Naive B cell (primary cell): Measurements from ENCODE around the gene C18orf63. TPM values are rescaled to one million over a fixed set of nuclear protein-coding genes. Genes with fewer than 3 reads are reported as not detected.
"Not testable (repeated sequence)": the region's sequence is repeated elsewhere in the genome, so short reads cannot be mapped to it uniquely, and the experiment has no call there.

Experiments used
- ATAC-seq, 2 donors: fragments of 150-1000 bp; cut with Tn5 transposase; 2 replicates each; pipeline ENCODE4 v1.10.0; 2021; ENCODE audit warnings: low read depth in 2 of 2, mild to moderate bottlenecking in 2 of 2, moderate library complexity in 2 of 2
- DNase-seq: peaks from one replicate; pipeline ENCODE4 v3.0.0; 2022
- H3K27ac Mint-ChIP-seq, 6 donors: one replicate each; pipeline ENCODE4 v1.8.0; 2020 to 2022; ENCODE audit warnings: mild to moderate bottlenecking in 6 of 6, mixed read lengths in 6 of 6, moderate library complexity in 5 of 6, inconsistent platforms in 2 of 6
- H3K27me3 Mint-ChIP-seq, 3 donors: one replicate each; pipeline ENCODE4 v1.8.0; 2021 to 2022; ENCODE audit warnings: mixed read lengths in 3 of 3, mild to moderate bottlenecking in 1 of 3
- H3K36me3 Mint-ChIP-seq, 2 donors: one replicate each; pipeline ENCODE4 v1.8.0; 2020 to 2022; ENCODE audit warnings: mixed read lengths in 2 of 2, inconsistent platforms in 1 of 2, mild to moderate bottlenecking in 1 of 2
- H3K4me1 Mint-ChIP-seq, 3 donors: one replicate each; pipeline ENCODE4 v1.8.0; 2020 to 2022; ENCODE audit warnings: mixed read lengths in 3 of 3, inconsistent platforms in 1 of 3, mild to moderate bottlenecking in 1 of 3, moderate library complexity in 1 of 3
- H3K4me3 Mint-ChIP-seq, 8 donors: one replicate each; pipeline ENCODE4 v1.8.0; 2020 to 2022; ENCODE audit warnings: mild to moderate bottlenecking in 8 of 8, mixed read lengths in 8 of 8, moderate library complexity in 8 of 8, inconsistent platforms in 2 of 8
- H3K9me3 Mint-ChIP-seq, 7 donors: one replicate each; pipeline ENCODE4 v1.8.0; 2020 to 2022; ENCODE audit warnings: mixed read lengths in 7 of 7, mild to moderate bottlenecking in 5 of 7, inconsistent platforms in 2 of 7, moderate library complexity in 1 of 7
- polyA plus RNA-seq, 6 donors: library from polyadenylated mRNA; unstranded; fragments of 300-500 nt; fragmentation: Illumina TruSeq; gene quantifications; one replicate each; pipeline ENCODE4 v1.2.3, GENCODE V29; 2021; ENCODE audit warnings: low read depth in 6 of 6

Gene C18orf63
- polyA plus RNA-seq, 6 donors from 2014 or later = not detected

DNA sequence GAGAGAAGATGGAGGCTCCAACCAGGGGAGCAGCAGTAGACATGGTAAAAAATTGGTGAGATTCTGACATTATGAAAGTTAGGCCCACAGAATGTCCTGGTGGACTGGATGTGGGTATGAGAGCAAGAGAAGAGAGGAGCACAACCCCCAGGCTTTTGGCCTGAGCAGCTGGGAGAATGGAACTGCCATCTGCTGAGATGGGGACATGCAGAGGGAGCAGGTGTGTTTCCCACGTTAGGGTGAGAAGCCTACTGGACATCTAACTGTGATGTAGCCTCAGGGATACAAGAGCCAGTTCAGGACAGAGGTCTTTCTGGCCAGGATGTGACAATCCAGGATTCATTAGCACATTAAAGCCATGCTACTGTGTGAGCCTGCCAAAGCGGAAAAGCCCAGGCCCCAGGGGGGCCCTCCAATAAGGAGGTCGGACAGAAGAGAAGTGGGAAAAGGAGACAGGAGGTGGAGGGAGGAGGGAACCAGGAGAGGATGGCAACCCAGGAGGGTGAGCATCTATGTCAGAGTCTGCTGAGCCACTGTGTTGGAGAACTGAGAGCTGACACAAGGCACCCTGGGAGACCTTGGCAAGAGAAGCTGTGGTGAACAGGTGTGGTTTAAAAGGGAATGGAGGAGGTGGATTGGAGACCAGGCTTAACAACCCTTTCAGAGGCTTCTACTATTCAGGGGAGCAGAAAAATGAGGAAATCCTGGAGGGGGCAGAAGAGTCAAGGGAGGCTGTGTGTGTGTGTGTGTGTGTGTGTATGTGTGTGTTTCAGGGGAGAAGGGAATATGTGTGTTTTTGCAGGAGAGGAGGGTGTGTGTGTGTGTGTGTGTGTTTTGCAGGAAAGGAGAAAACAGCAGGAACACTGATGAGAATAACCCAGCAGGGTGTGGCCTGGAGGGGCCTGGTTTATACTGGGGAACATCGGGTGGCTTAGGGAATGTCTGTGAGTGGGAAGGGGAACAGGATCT is 34.3 kb upstream of the C18orf63 start:
- Mint-ChIP-seq H3K27ac (peak overlapping the region; percentile 11 to 95 (median 70)), H3K9me3 (no peaks in the 10 kb centered on the region), H3K36me3 (peaks cover 0 to 10% of the 10 kb centered on the region in 2 donors), H3K27me3 (no peaks in the 10 kb centered on the region), H3K4me3 (peak overlapping the region in 2 of 8 donors; percentile 6 to 69), H3K4me1 (peaks cover 35 to 56% (median 38%) of the 10 kb centered on the region in 3 donors)
- no peak for ATAC-seq
- no peak for DNase-seq

DNA sequence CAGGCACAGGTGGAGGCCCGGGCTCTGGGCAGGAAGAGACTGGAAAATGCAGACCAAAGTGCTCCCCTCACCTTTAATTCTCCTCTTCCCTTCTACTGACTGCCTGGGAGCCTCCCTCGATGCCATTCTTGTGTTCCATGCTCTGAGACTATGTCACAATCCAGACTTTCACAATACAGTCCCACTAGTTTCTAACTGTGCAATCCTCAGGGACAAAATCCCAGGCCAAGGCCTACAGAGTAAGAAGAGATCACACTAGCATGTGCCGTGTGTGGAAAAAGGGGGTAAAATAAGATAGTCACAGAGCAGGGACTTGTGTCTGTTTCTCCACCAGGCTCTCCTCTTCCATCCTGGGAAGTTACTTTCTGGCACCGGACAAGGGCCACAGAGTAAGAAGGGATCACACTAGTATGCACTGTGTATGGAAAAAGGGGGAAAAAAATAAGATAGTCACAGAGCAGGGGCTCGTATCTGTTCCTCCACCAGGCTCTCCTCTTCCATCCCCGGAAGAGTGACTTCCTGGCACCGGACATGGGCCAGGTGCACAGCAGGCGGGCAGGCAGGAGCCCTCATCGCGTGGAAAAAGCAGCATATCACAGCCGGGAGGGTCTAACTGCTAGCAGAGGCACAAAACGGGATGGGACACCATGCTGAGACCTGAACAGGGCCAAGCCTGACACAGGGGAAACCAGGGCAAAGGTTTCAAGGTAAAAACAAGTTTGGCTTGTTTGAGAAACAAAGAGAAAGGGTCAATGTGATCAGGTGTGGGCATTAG is 33.5 kb upstream of the C18orf63 start:
- no peak for DNase-seq
- Mint-ChIP-seq H3K4me3 (peak overlapping the region in 4 of 8 donors; percentile 6 to 75 (median 46)), H3K36me3 (peaks cover 0 to 3% of the 10 kb centered on the region in 2 donors), H3K27me3 (no peaks in the 10 kb centered on the region), H3K27ac (peak overlapping the region in 5 of 6 donors; percentile 29 to 95 (median 70)), H3K9me3 (no peaks in the 10 kb centered on the region), H3K4me1 (peaks cover 35 to 55% (median 36%) of the 10 kb centered on the region in 3 donors)
- no peak for ATAC-seq

DNA sequence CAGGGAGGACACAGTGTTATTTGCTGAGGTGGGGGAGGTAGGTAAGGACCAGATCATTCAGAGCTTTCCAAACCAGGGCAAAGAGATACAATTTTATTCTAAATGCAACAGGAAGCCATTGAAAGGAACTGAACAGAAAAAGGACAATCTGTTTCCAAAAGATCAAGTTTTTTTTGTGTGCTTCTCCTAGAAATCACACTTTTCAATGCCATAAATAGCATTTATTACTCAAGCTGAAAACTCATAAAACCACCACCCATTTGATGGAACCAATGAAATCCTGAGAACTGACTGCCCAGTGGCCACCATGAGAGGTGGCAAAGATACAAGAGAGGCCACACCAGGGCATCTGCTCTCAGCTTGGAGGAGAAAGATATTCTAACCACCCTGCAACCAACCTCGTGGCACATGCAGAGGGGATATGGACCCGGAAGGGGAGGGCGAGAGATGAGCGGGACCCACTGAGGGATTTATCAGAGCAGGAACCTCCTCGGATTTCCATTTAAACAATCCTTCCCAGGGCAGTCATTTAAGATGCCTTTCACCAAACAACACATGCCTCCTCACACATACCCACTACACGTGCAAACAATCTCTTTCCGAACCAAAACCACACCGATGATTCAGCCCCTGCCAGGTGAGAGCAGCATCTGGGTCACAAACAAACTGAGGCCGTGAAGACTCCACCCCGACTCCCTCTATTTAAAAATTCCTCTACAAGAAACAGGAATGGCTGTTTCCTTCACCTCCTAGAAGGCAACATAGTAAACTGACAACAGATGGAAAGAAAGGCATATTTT is 32.7 kb upstream of the C18orf63 start:
- no peak for DNase-seq
- Mint-ChIP-seq H3K9me3 (no peaks in the 10 kb centered on the region), H3K36me3 (peaks cover 0 to 3% of the 10 kb centered on the region in 2 donors), H3K27ac (peak overlapping the region in 4 of 6 donors; percentile 18 to 70 (median 65)), H3K4me3 (peak overlapping the region in 4 of 8 donors; percentile 20 to 75 (median 63)), H3K27me3 (no peaks in the 10 kb centered on the region), H3K4me1 (peaks cover 40 to 57% (median 41%) of the 10 kb centered on the region in 3 donors)
- no peak for ATAC-seq

DNA sequence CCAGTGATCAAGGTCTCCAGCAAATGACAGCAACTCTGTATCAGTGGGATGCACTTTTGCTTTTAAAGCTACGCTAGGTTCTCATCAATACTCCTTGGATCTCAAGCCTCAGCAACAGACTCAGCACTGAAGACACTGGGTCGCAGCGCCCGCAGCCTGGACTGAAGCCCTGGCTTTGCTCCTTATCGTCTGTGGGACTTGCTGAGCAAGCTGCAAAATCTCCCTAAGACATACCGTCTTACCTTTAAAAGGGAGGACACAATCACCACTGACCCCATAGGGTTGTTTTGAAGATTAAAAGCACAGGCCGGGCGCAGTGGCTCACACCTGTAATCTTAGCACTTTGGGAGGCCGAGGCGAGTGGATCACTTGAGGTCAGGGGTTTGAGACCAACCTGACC is 32.0 kb upstream of the C18orf63 start:
- ATAC-seq = no peak
- no peaks in the 10 kb centered on the region for H3K27me3 Mint-ChIP-seq
- H3K27ac Mint-ChIP-seq = peak overlapping the region in 1 of 6 donors; percentile 70
- peaks cover 44 to 64% (median 47%) of the 10 kb centered on the region in 3 donors for H3K4me1 Mint-ChIP-seq
- H3K9me3 Mint-ChIP-seq = no peaks in the 10 kb centered on the region
- no peak for DNase-seq
- peaks cover 0 to 3% of the 10 kb centered on the region in 2 donors for H3K36me3 Mint-ChIP-seq
- no peak overlapping the region for H3K4me3 Mint-ChIP-seq

DNA sequence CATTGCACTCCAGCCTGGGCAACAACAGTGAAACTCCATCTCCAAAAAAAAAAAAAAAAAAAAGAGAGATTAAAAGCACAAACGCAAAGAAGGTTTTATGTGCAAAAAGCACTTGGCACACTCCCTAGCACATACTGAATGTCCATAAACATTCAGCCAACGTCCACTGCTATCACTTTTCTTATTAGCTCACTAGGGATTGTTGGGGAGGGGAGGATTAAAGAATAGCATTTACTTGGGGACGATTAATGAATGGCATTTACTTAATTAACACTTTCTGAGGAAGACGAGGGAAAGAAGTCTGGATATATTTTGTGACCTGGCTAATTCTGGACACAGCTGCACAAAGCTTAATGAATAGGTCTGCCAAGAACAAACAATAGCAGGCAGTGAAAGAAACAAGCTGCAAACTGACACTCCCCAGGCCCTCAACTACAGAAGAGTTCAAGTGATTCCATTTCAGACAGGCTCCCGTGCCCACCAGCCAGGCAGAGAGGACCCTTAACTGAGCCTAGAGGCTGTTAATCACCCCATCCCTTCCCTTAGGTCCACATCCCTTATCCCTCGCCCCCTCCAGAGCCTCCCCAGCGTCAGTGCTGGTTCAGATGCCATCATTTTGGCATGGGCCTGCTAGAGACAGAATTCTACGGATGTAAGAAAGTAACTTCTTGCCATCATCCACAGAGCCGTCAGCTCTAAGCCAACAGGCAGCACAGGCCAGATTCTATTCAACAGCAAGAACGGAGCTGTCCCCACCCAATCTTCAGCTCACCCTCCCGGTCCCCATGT is 31.3 kb upstream of the C18orf63 start:
- Mint-ChIP-seq H3K4me3 (no peak overlapping the region), H3K27me3 (no peaks in the 10 kb centered on the region), H3K36me3 (peaks cover 0 to 3% of the 10 kb centered on the region in 2 donors), H3K9me3 (no peaks in the 10 kb centered on the region), H3K27ac (peak overlapping the region in 1 of 6 donors; percentile 18), H3K4me1 (peaks cover 49 to 70% (median 54%) of the 10 kb centered on the region in 3 donors)
- ATAC-seq (no peak), DNase-seq (no peak)

DNA sequence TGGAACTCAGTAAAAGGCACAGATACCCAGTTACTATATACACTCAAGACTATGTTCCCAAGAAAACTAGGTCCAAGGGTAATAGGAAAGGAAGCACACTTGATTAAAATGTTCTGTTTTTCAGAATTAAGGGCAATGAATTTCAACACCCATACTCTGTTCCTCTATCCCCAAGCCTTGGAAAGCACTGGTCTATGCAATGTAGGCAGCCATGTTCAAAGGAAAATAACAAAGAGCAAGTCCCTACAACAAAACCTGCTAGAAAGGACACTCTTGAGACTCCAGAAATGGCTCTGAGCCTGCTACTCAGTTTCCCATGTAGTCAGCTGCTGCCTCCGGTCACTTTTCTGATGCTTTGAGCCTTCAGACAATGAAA is 30.7 kb upstream of the C18orf63 start:
- ATAC-seq (no peak), DNase-seq (no peak)
- Mint-ChIP-seq H3K4me3 (no peak overlapping the region), H3K27me3 (no peaks in the 10 kb centered on the region), H3K9me3 (no peaks in the 10 kb centered on the region), H3K4me1 (peaks cover 49 to 76% (median 54%) of the 10 kb centered on the region in 3 donors), H3K27ac (no peak overlapping the region), H3K36me3 (peaks cover 0 to 3% of the 10 kb centered on the region in 2 donors)

DNA sequence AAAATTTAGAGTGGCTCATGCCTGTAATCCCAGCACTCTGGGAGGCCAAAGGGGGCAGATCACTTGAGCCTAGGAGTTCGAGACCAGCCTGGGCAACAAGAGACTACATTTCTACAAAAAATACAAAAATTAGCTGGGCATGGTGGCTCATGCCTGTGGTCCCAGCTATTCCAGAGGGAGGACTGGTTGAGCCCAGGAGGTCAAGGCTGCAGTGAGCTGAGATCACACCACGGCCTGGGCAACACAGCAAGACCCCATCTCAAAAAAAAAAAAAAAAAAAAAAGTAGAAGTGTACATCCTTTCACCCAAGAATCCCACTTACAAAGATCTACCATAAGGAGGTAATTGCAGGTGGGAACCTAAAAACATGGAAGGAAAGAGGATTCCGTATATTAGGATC is 30.1 kb upstream of the C18orf63 start:
- H3K9me3 Mint-ChIP-seq, H3K36me3 Mint-ChIP-seq, ATAC-seq, H3K4me3 Mint-ChIP-seq, H3K27me3 Mint-ChIP-seq, DNase-seq: not testable (repeated sequence)
- Mint-ChIP-seq H3K4me1 (peaks cover 48 to 79% (median 53%) of the 10 kb centered on the region in 3 donors), H3K27ac (peak overlapping the region in 1 of 6 donors; percentile 44)

DNA sequence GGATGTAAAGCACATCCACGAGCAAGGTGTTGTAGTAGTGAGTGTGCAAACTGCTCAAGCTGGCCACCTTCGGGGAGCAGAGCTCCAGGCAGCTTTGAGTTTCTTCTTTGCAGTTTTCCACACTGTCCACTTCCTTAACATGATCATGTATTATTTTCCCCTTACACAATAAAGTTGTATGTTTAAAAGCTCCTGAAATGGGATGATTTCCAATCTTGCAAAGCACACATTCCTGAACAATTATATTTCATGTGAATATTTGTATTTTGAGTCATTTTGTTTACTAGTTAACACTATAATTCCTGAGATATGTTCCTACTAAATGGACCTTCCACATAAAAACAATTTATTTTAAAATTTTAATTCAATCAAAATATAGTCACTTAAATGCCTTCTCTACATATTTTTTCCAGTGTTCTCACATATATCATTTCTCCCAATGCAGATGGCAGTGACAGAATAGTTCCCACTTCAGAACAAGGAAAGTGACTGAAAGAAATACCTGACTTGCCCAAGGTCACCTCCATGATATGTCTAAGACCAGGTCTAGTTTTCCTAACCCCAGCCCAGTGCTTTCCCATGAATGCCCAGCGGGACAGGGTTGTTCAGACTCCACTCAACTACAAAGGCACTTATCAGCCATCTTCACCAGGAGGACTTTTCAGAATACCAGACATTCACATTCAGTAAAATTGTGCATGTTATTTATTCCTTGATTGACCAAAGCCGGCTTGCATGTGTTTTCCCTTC is 29.4 kb upstream of the C18orf63 start:
- peaks cover 41 to 73% (median 46%) of the 10 kb centered on the region in 3 donors for H3K4me1 Mint-ChIP-seq
- no peaks in the 10 kb centered on the region for H3K9me3 Mint-ChIP-seq
- no peak overlapping the region for H3K4me3 Mint-ChIP-seq
- H3K27ac Mint-ChIP-seq = peak overlapping the region in 2 of 6 donors; percentile 44
- H3K27me3 Mint-ChIP-seq = no peaks in the 10 kb centered on the region
- no peak for DNase-seq
- ATAC-seq = no peak
- no peaks in the 10 kb centered on the region for H3K36me3 Mint-ChIP-seq

DNA sequence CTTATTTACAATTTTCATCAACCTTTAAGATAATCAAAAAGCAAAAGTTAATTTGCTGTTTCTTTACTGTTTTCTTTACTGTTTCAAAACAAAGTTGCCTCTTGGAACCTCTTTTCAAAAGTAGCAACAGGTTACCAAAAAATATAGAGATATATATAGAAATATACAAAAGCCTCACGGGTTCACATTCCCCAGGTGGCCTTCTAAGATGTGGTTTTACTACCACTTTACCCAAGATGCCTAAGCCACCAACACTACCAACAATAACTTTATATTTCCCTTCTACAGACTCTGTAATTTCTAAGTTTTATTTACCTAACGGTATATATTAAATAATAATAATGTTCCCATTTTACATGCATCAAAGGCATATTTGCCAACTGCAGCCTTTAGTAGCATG is 28.8 kb upstream of the C18orf63 start:
- H3K4me1 Mint-ChIP-seq = peaks cover 40 to 71% (median 44%) of the 10 kb centered on the region in 3 donors
- H3K4me3 Mint-ChIP-seq = peak overlapping the region in 1 of 8 donors; percentile 22
- H3K27ac Mint-ChIP-seq = peak overlapping the region in 1 of 6 donors; percentile 44
- DNase-seq (no peak), ATAC-seq (no peak)
- no peaks in the 10 kb centered on the region for H3K27me3 Mint-ChIP-seq
- H3K36me3 Mint-ChIP-seq = peaks cover 0 to 5% of the 10 kb centered on the region in 2 donors
- H3K9me3 Mint-ChIP-seq = peaks cover 0 to 2% (median 0%) of the 10 kb centered on the region in 7 donors

DNA sequence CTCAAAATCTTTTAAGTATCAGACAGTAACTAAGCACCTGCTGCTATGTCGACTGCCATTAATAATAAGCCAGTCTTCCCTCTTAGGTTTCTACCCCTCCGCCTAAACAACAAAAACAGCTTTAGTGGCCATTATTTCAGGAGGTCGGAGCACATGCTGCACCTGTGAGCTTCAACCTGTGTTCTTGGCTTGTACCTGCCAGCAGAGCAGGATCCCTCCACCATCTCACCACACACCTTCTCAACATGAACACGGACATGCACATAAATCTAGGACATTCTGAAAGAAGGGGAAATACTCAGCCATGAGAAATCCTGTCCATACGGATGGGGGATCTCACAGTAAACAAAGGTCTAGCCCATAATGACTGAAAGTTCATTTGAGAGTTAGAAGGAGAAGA is 27.6 kb upstream of the C18orf63 start:
- Mint-ChIP-seq H3K36me3 (peaks cover 0 to 7% of the 10 kb centered on the region in 2 donors), H3K27me3 (no peaks in the 10 kb centered on the region), H3K27ac (peak overlapping the region in 2 of 6 donors; percentile 18 to 57), H3K9me3 (peaks cover 0 to 2% (median 0%) of the 10 kb centered on the region in 7 donors), H3K4me3 (peak overlapping the region in 1 of 8 donors; percentile 37), H3K4me1 (peaks cover 31 to 71% (median 34%) of the 10 kb centered on the region in 3 donors)
- DNase-seq = no peak
- ATAC-seq = no peak

DNA sequence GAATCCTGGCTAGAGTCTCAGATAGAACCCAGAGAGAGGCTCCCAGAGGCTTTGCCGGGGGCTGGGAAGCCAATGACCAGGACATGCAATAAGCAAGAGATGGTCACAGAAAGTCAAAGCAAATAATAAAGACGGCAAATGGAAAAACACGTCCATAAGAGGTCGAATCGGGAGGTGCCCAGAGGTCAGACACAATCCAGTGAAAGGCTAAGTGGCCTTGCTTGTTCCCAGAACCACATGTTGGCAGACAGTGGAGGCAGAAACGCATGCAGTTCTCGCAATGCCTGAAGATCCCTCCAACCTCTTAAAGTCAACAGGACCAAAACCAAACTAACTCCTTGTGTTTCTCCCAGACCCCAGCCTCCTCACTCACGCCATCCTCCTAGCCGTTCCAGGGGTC is 26.9 kb upstream of the C18orf63 start:
- H3K36me3 Mint-ChIP-seq = peaks cover 0 to 7% of the 10 kb centered on the region in 2 donors
- peaks cover 0 to 2% (median 0%) of the 10 kb centered on the region in 7 donors for H3K9me3 Mint-ChIP-seq
- H3K27me3 Mint-ChIP-seq = no peaks in the 10 kb centered on the region
- H3K27ac Mint-ChIP-seq = peak overlapping the region in 3 of 6 donors; percentile 10 to 76 (median 14)
- H3K4me3 Mint-ChIP-seq = peak overlapping the region in 3 of 8 donors; percentile 31 to 71 (median 37)
- no peak for ATAC-seq
- DNase-seq = no peak
- H3K4me1 Mint-ChIP-seq = peaks cover 26 to 67% (median 29%) of the 10 kb centered on the region in 3 donors
